ENCODE measurements around the gene EVC2. TPM values are rescaled to one million over a fixed set of nuclear protein-coding genes. Genes with fewer than 3 reads are reported as not detected.

EVC2 gene
- total and polyA plus RNA-seq, 10 of the 15 experiments (the other 5 are each of a cell fraction or from before 2014, with no cell fraction given), result 0.34 to 10.4 (median 5.6) TPM

- intact Hi-C loops (cut with micrococcal nuclease; ENCODE audit: unreplicated experiment) (no loop called here), in situ Hi-C loops (cut with MboI) (no loop called here)
- no peak for FAIRE-seq
- no peaks in the 10 kb centered on the region for H3K79me2 ChIP-seq (ENCODE audit: control insufficient read depth, insufficient read depth, low read length)
- POLR2A ChIA-PET, result no interaction called here
- H3K27ac ChIP-seq (ENCODE audit: control insufficient read depth, insufficient read depth), result no peak overlapping the region
- H3K4me3 ChIP-seq, result no peak overlapping the region
- RAD21 ChIA-PET (ENCODE audit: unreplicated experiment), result no interaction called here
- H3K9me3 ChIP-seq (replicated peaks; ENCODE audit: control insufficient read depth, insufficient read depth, low read length), result no peaks in the 10 kb centered on the region
- no peak overlapping the region for H2AFZ ChIP-seq (ENCODE audit: control insufficient read depth, low read depth, low read length)
- no peak for DNase-seq (ENCODE audit: low read depth, low spot score)
- ATAC-seq, result no peak
- no TSS peak for BruUV-seq (replicated peaks)
- CTCF ChIA-PET, result no interaction called here
- H3K4me2 ChIP-seq (ENCODE audit: control insufficient read depth, insufficient read depth), result no peak overlapping the region
- peaks cover 0 to 1% of the 10 kb centered on the region in 2 experiments; a peak in 2 of 4 replicates for H3K36me3 ChIP-seq (ENCODE audit: control insufficient read depth in 2 of 2, insufficient read depth in 2 of 2, low read length in 1 of 2)
- SMC1A ChIA-PET (ENCODE audit: uncharacterized antibody, unreplicated experiment), result interaction anchor here (0.7 to 1.6 kb wide), 2 partner anchors 8 to 37 kb away, joined by 3 read pairs; no protein-coding TSS in a partner anchor
- H3K4me1 ChIP-seq (ENCODE audit: control insufficient read depth, insufficient read depth, low read length), result no peaks in the 10 kb centered on the region
- no peaks in the 10 kb centered on the region for H4K20me1 ChIP-seq (ENCODE audit: control insufficient read depth, insufficient read depth)
- H3K27me3 ChIP-seq (replicated peaks in 1 of 2; ENCODE audit: control insufficient read depth in 2 of 2, insufficient read depth in 2 of 2, low read length in 1 of 2), result no peaks in the 10 kb centered on the region
- WGBS (ENCODE audit: insufficient coverage, insufficient replicate concordance, low lambda C conversion rate, missing lambda C conversion rate), result 0% methylated on average over 9 of the region's 9 CpGs
- no peak overlapping the region for H3K9ac ChIP-seq (ENCODE audit: control insufficient read depth, insufficient read depth, low read length)
- no peak for TF ChIP-seq EP300 (IDR thresholded peaks at IDR 0.05; ENCODE audit: borderline replicate concordance in 1 of 2, control insufficient read depth in 1 of 2, low read depth in 2 of 2, low read length in 2 of 2)
- TF ChIP-seq, protein P1, sequence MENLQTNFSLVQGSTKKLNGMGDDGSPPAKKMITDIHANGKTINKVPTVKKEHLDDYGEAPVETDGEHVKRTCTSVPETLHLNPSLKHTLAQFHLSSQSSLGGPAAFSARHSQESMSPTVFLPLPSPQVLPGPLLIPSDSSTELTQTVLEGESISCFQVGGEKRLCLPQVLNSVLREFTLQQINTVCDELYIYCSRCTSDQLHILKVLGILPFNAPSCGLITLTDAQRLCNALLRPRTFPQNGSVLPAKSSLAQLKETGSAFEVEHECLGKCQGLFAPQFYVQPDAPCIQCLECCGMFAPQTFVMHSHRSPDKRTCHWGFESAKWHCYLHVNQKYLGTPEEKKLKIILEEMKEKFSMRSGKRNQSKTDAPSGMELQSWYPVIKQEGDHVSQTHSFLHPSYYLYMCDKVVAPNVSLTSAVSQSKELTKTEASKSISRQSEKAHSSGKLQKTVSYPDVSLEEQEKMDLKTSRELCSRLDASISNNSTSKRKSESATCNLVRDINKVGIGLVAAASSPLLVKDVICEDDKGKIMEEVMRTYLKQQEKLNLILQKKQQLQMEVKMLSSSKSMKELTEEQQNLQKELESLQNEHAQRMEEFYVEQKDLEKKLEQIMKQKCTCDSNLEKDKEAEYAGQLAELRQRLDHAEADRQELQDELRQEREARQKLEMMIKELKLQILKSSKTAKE (IDR thresholded peaks at IDR 0.05; ENCODE audit: low read depth, poor library complexity, severe bottlenecking), result no peak
- no peak for TF ChIP-seq BCL3 (IDR thresholded peaks at IDR 0.05; ENCODE audit: borderline replicate concordance, insufficient read depth, low read depth, low read length, poor library complexity, severe bottlenecking)
- TF ChIP-seq DPF2 (IDR thresholded peaks at IDR 0.05), result no peak
- TF ChIP-seq CREB1 (IDR thresholded peaks at IDR 0.05; ENCODE audit: low read depth), result no peak
- no peak for TF ChIP-seq HDAC2 (IDR thresholded peaks at IDR 0.05)
- no peak for TF ChIP-seq PBX3 (IDR thresholded peaks at IDR 0.05; ENCODE audit: insufficient replicate concordance, low read depth, low read length)
- no peak for TF ChIP-seq SUZ12 (IDR thresholded peaks at IDR 0.05; ENCODE audit: unreplicated experiment)
- TF ChIP-seq ZNF622 (IDR thresholded peaks at IDR 0.05), result no peak
- no peak for TF ChIP-seq HCFC1 (IDR thresholded peaks at IDR 0.05; ENCODE audit: low read length)
- no peak for TF ChIP-seq PRDM15 (CRISPR knock-in tag; IDR thresholded peaks at IDR 0.05)
- no peak for TF ChIP-seq SIX5 (IDR thresholded peaks at IDR 0.05; ENCODE audit: low read depth, low read length, severe bottlenecking)
- no peak for TF ChIP-seq BMI1 (IDR thresholded peaks at IDR 0.05; ENCODE audit: borderline replicate concordance)
Observed at GRCh38 chr4:5749568-5749967, 41.2 kb upstream of the EVC2 start.

Data from GM12878 (cell line).